ENCODE data around the gene TAS2R20.

TAS2R20 gene

GRCh38 chr12:10994307-10994706 is 3.8 kb downstream of the TAS2R20 start:
- TF ChIP-seq CTCF (IDR thresholded peaks at IDR 0.05; ENCODE audit: extremely low read depth, insufficient read depth, missing control alignments) = no peak
- no peak for DNase-seq (ENCODE audit: low spot score)
- in situ Hi-C loops (cut with MboI; ENCODE audit: low pct_unique_long_range_greater_than_20kb, low sequenced_read_pairs, unreplicated experiment) = no loop called here

- in situ Hi-C loops (cut with MboI; ENCODE audit: low pct_unique_long_range_greater_than_20kb, low sequenced_read_pairs, unreplicated experiment) = no loop called here
- DNase-seq (ENCODE audit: low spot score) = no peak
These were observed 9.0 kb downstream of the TAS2R20 start for GRCh38 chr12:10989107-10989506.

GRCh38 chr12:10986812-10987211 is 11.3 kb downstream of the TAS2R20 start, which contains the start of gene TAS2R50:
TSS of gene TAS2R50 (minus strand) at chr12:10986912. CDS start at chr12:10986860, 52 bp downstream.
- DNase-seq (ENCODE audit: low spot score) = no peak
- no peak for TF ChIP-seq CTCF (IDR thresholded peaks at IDR 0.05; ENCODE audit: extremely low read depth, insufficient read depth, missing control alignments)
- in situ Hi-C loops (cut with MboI; ENCODE audit: low pct_unique_long_range_greater_than_20kb, low sequenced_read_pairs, unreplicated experiment) = no loop called here

More at GRCh38 chr12:10989107-10989506, 9.0 kb downstream of the TAS2R20 start:
- no peak for TF ChIP-seq CTCF (IDR thresholded peaks at IDR 0.05; ENCODE audit: extremely low read depth, insufficient read depth, missing control alignments)

GRCh38 chr12:10982244-10982643 is 15.9 kb downstream of the TAS2R20 start:
- no peak for DNase-seq (ENCODE audit: low spot score)
- in situ Hi-C loops (cut with MboI; ENCODE audit: low pct_unique_long_range_greater_than_20kb, low sequenced_read_pairs, unreplicated experiment) = no loop called here
- TF ChIP-seq CTCF (IDR thresholded peaks at IDR 0.05; ENCODE audit: extremely low read depth, insufficient read depth, missing control alignments) = no peak

GRCh38 chr12:10974965-10975364 is 23.1 kb downstream of the TAS2R20 start:
- no peak for DNase-seq (ENCODE audit: low spot score)
- no peak for TF ChIP-seq CTCF (IDR thresholded peaks at IDR 0.05; ENCODE audit: extremely low read depth, insufficient read depth, missing control alignments)
- in situ Hi-C loops (cut with MboI; ENCODE audit: low pct_unique_long_range_greater_than_20kb, low sequenced_read_pairs, unreplicated experiment) = no loop called here

- in situ Hi-C loops (cut with MboI; ENCODE audit: low pct_unique_long_range_greater_than_20kb, low sequenced_read_pairs, unreplicated experiment) = no loop called here
- no peak for DNase-seq (ENCODE audit: low spot score)
- no peak for TF ChIP-seq CTCF (IDR thresholded peaks at IDR 0.05; ENCODE audit: extremely low read depth, insufficient read depth, missing control alignments)
These were observed 29.2 kb downstream of the TAS2R20 start for GRCh38 chr12:10968765-10969456.
